Measurements from ENCODE around the gene FRMD1. TPM values are rescaled to one million over a fixed set of nuclear protein-coding genes. Genes with fewer than 3 reads are reported as not detected.
A peak's percentile ranks its signal among the peaks of the same experiment; 100 is the strongest.

FRMD1 gene
- polyA plus RNA-seq, 1 experiment: not detected

GRCh38 chr6:168031411-168031971 is 47.5 kb downstream of the FRMD1 start:
- H3K27ac ChIP-seq (ENCODE audit: low read depth, low read length): no peak overlapping the region

DNA sequence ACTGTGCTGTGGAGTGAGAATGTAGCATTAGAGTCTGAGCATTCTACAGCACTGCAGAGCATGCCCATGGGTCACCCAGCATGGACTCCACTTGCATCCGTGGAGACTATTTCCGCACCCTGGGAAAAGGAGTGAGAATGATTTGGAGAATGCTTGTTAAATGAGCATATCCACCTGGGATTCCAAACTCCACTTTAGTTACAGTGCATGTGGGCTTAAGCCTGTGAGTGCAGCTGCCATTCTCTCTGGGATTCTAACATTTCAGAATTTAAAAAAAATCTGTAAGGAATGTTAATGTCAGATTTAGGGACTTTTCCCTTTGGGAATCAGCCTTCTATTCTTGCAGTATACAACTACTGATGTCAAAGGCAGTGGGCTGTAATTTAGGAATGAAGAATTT is 48.1 kb downstream of the FRMD1 start:
- Histone ChIP-seq H3K9me3 (ENCODE audit: control insufficient read depth, insufficient read depth, low read length) (peaks cover 6% of the 10 kb centered on the region; the same call in 1 of the 2 replicates), H3K4me3 (ENCODE audit: low read depth, low read length) (no peak overlapping the region), H3K27ac (ENCODE audit: low read depth, low read length) (no peak overlapping the region), H3K27me3 (ENCODE audit: control insufficient read depth, insufficient read depth, low read length) (no peaks in the 10 kb centered on the region)
- no peak for DNase-seq (ENCODE audit: low read depth, low spot score)
- ChIA-PET CTCF (interaction anchor here (1.9 kb wide), 1 partner anchor 15 kb away, joined by 4 read pairs; no protein-coding TSS in a partner anchor), POLR2A (no interaction called here)
- no peak for TF ChIP-seq CTCF (IDR thresholded peaks at IDR 0.05; ENCODE audit: low read depth, low read length)

More at GRCh38 chr6:168031411-168031971, 47.5 kb downstream of the FRMD1 start:
- Histone ChIP-seq H3K27me3 (ENCODE audit: control insufficient read depth, insufficient read depth, low read length) (no peaks in the 10 kb centered on the region), H3K4me3 (ENCODE audit: low read depth, low read length) (no peak overlapping the region), H3K9me3 (ENCODE audit: control insufficient read depth, insufficient read depth, low read length) (peaks cover 6% of the 10 kb centered on the region; the same call in 1 of the 2 replicates)
- peak; percentile 27 for DNase-seq (ENCODE audit: low read depth, low spot score)
- ChIA-PET POLR2A (interaction anchor here (1.1 kb wide), 1 partner anchor 24 kb away, joined by 6 read pairs; no protein-coding TSS in a partner anchor), CTCF (interaction anchor here (1.4 to 1.9 kb wide), 3 partner anchors 11 to 24 kb away, joined by 4 to 7 read pairs (median 7); no protein-coding TSS in a partner anchor)
- TF ChIP-seq CTCF (IDR thresholded peaks at IDR 0.05; ENCODE audit: low read depth, low read length): no peak

- POLR2A ChIA-PET: no interaction called here
- no peak overlapping the region for H3K27ac ChIP-seq (ENCODE audit: low read depth, low read length)
- no peaks in the 10 kb centered on the region for H3K27me3 ChIP-seq (ENCODE audit: control insufficient read depth, insufficient read depth, low read length)
- H3K4me3 ChIP-seq (ENCODE audit: low read depth, low read length): no peak overlapping the region
- no peak for TF ChIP-seq CTCF (IDR thresholded peaks at IDR 0.05; ENCODE audit: low read depth, low read length)
- CTCF ChIA-PET: no interaction called here
- H3K9me3 ChIP-seq (ENCODE audit: control insufficient read depth, insufficient read depth, low read length): peaks cover 10% of the 10 kb centered on the region; the same call in 1 of the 2 replicates
- DNase-seq (ENCODE audit: low read depth, low spot score): no peak
Measured at GRCh38 chr6:168030218-168030746, 48.7 kb downstream of the FRMD1 start.

DNA sequence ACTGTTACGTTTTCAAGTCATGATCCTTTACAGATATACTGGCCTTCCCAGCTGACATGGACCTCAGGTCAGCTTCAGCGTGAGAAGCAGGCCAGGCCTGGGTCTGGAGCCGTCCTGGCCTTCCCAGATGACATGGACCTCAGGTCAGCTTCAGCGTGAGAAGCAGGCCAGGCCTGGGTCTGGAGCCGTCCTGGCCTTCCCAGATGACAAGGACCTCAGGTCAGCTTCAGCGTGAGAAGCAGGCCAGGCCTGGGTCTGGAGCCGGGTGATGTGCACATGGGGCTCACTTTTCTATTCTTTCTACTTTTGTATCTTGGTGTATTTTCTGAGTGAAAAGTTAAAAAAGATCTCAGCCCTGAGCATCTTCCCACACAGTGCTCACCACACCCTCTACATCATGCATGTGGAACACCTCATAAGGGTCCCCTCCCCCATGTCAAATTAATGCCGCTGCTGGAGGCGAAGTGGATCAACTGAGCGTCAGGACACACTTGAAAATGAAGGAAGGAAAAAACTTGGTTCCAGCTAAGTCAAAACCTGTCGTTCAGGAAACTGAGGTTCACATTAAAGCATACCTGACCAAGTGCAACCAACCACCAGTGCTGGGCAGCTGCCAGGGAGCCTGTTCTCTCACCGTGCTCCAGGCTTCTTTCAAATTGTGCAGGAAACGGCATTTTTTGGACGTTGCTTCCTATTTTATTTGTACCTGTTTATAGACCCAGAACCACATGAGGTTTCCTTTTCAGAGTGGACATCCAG is 49.4 kb downstream of the FRMD1 start:
- H3K4me3 ChIP-seq (ENCODE audit: low read depth, low read length): no peak overlapping the region
- H3K27ac ChIP-seq (ENCODE audit: low read depth, low read length): no peak overlapping the region
- no peaks in the 10 kb centered on the region for H3K27me3 ChIP-seq (ENCODE audit: control insufficient read depth, insufficient read depth, low read length)
- peaks cover 6% of the 10 kb centered on the region; the same call in 1 of the 2 replicates for H3K9me3 ChIP-seq (ENCODE audit: control insufficient read depth, insufficient read depth, low read length)
- no peak for TF ChIP-seq CTCF (IDR thresholded peaks at IDR 0.05; ENCODE audit: low read depth, low read length)
- no peak for DNase-seq (ENCODE audit: low read depth, low spot score)
- ChIA-PET CTCF (no interaction called here), POLR2A (no interaction called here)

- POLR2A ChIA-PET: no interaction called here
- CTCF ChIA-PET: no interaction called here
- Histone ChIP-seq H3K27ac (ENCODE audit: low read depth, low read length) (no peak overlapping the region), H3K27me3 (ENCODE audit: control insufficient read depth, insufficient read depth, low read length) (no peaks in the 10 kb centered on the region), H3K9me3 (ENCODE audit: control insufficient read depth, insufficient read depth, low read length) (peaks cover 6% of the 10 kb centered on the region; the same call in 1 of the 2 replicates), H3K4me3 (ENCODE audit: low read depth, low read length) (no peak overlapping the region)
- no peak for TF ChIP-seq CTCF (IDR thresholded peaks at IDR 0.05; ENCODE audit: low read depth, low read length)
- no peak for DNase-seq (ENCODE audit: low read depth, low spot score)
Measured at GRCh38 chr6:168028181-168028580, 50.8 kb downstream of the FRMD1 start.

All from AG04450 (cell line).